PC-3 (cell line): Measurements from ENCODE around the gene USP25.

ENCODE experiments used
- CTCF ChIP-seq: fragments of 300-600 bp; sonication (generic); conservative IDR thresholded peaks from 2 replicates; pipeline ENCODE4 v1.5.1; 2017; ENCODE audit warnings: antibody characterized with exemption, low read depth, mild to moderate bottlenecking, low read length
- EZH2phosphoT487 ChIP-seq: fragments of 300-600 bp; sonication (generic); IDR thresholded peaks from 2 replicates; pipeline ENCODE4 v1.6.1; 2018; ENCODE audit warnings: mild to moderate bottlenecking, antibody characterized with exemption, low read length, borderline replicate concordance

GRCh38 chr21:15753741-15754140 is 24.0 kb downstream of the USP25 start:
- TF ChIP-seq EZH2phosphoT487 (no peak), CTCF (no peak)
